GM12872 (cell line): Measurements from ENCODE around the gene PWWP2A.

Experiments
- CTCF ChIP-seq: IDR thresholded peaks from 3 replicates; pipeline ENCODE4 v1.5.1; 2011; ENCODE audit warnings: low read depth, mild to moderate bottlenecking, low read length, moderate library complexity; ENCODE audit not compliant: insufficient read depth

PWWP2A gene

GRCh38 chr5:160092514-160092913 is 26.7 kb downstream of the PWWP2A start:
- no peak for TF ChIP-seq CTCF

GRCh38 chr5:160090059-160090458 is 29.2 kb downstream of the PWWP2A start:
- no peak for TF ChIP-seq CTCF

GRCh38 chr5:160089531-160089930 is 29.7 kb downstream of the PWWP2A start:
- no peak for TF ChIP-seq CTCF

- TF ChIP-seq CTCF: no peak
These were observed 30.4 kb downstream of the PWWP2A start for GRCh38 chr5:160088805-160089204.

GRCh38 chr5:160087199-160087598 is 32.1 kb downstream of the PWWP2A start:
- TF ChIP-seq CTCF: no peak

- TF ChIP-seq CTCF: no peak
These were observed 35.1 kb downstream of the PWWP2A start for GRCh38 chr5:160084144-160084543.

- no peak for TF ChIP-seq CTCF
These were observed 35.7 kb downstream of the PWWP2A start for GRCh38 chr5:160083501-160083900.
